H9 (cell line): ENCODE measurements around the gene ZNF319. TPM values are rescaled to one million over a fixed set of nuclear protein-coding genes. Genes with fewer than 3 reads are reported as not detected.
A peak's percentile ranks its signal among the peaks of the same experiment; 100 is the strongest.
"Not testable (repeated sequence)": the region's sequence is repeated elsewhere in the genome, so short reads cannot be mapped to it uniquely, and the experiment has no call there.

Source experiments
- DNase-seq: peaks from one replicate; pipeline ENCODE4 v3.0.0-alpha.2; 2017
- H2AFZ ChIP-seq: one replicate; pipeline ENCODE4 v1.6.1; 2013; ENCODE audit warnings: mild to moderate bottlenecking, low read length, control low read depth, moderate library complexity
- H2AK5ac ChIP-seq: 2 replicates; pipeline ENCODE4 v1.6.1; 2013; ENCODE audit warnings: low read length, control low read depth, mixed read lengths; ENCODE audit not compliant: insufficient read length
- H2BK120ac ChIP-seq: one replicate; pipeline ENCODE4 v1.6.1; 2013; ENCODE audit warnings: low read depth, mild to moderate bottlenecking, low read length, control low read depth, inconsistent platforms; ENCODE audit not compliant: poor library complexity, severe bottlenecking
- H2BK12ac ChIP-seq: 2 replicates; pipeline ENCODE4 v1.6.1; 2013; ENCODE audit warnings: low read length, control low read depth, mixed read lengths, low read depth; ENCODE audit not compliant: insufficient read length
- H2BK15ac ChIP-seq: 2 replicates; pipeline ENCODE4 v1.6.1; 2013; ENCODE audit warnings: low read depth, low read length, control low read depth
- H2BK20ac ChIP-seq: one replicate; pipeline ENCODE4 v1.6.1; 2013; ENCODE audit warnings: low read depth, mild to moderate bottlenecking, low read length, control low read depth, inconsistent platforms; ENCODE audit not compliant: poor library complexity, severe bottlenecking
- H2BK5ac ChIP-seq: 2 replicates; pipeline ENCODE4 v1.6.1; 2013; ENCODE audit warnings: low read length, control low read depth, mixed read lengths; ENCODE audit not compliant: insufficient read length
- H3K14ac ChIP-seq: 2 replicates; pipeline ENCODE4 v1.6.1; 2013; ENCODE audit warnings: low read length, control low read depth; ENCODE audit not compliant: insufficient read depth
- H3K18ac ChIP-seq: 2 replicates; pipeline ENCODE4 v1.6.1; 2013; ENCODE audit warnings: low read depth, mild to moderate bottlenecking, mixed read lengths, low read length, control low read depth; ENCODE audit not compliant: insufficient read length
- H3K23ac ChIP-seq: 2 replicates; pipeline ENCODE4 v1.6.1; 2013; ENCODE audit warnings: low read length, control low read depth, mixed read lengths, low read depth; ENCODE audit not compliant: insufficient read length
- H3K23me2 ChIP-seq: 2 replicates; pipeline ENCODE4 v1.6.1; 2013; ENCODE audit warnings: low read depth, mild to moderate bottlenecking, mixed read lengths, low read length, control low read depth; ENCODE audit not compliant: insufficient read length, poor library complexity, severe bottlenecking
- H3K27ac ChIP-seq: 2 replicates; pipeline ENCODE4 v1.5.1; 2013; ENCODE audit warnings: low read length, control low read depth, mixed read lengths, low read depth; ENCODE audit not compliant: insufficient read length
- H3K27me3 ChIP-seq: 2 replicates; pipeline ENCODE4 v1.6.1; 2013; ENCODE audit warnings: low read length, control low read depth, inconsistent platforms; ENCODE audit not compliant: insufficient read depth
- H3K4ac ChIP-seq: 2 replicates; pipeline ENCODE4 v1.6.1; 2013; ENCODE audit warnings: low read depth, mild to moderate bottlenecking, control low read depth, inconsistent platforms, low read length, moderate library complexity
- H3K4me1 ChIP-seq: 2 replicates; pipeline ENCODE4 v1.6.1; 2013; ENCODE audit warnings: low read length, control low read depth, inconsistent platforms; ENCODE audit not compliant: insufficient read depth
- H3K4me2 ChIP-seq: 2 replicates; pipeline ENCODE4 v1.6.1; 2013; ENCODE audit warnings: low read length, control low read depth, mixed read lengths; ENCODE audit not compliant: insufficient read length, insufficient read depth
- H3K56ac ChIP-seq: 2 replicates; pipeline ENCODE4 v1.6.1; 2013; ENCODE audit warnings: low read depth, mild to moderate bottlenecking, mixed read lengths, low read length, control low read depth; ENCODE audit not compliant: insufficient read length
- H3K79me1 ChIP-seq: 2 replicates; pipeline ENCODE4 v1.6.1; 2013; ENCODE audit warnings: low read depth, mild to moderate bottlenecking, moderate library complexity, low read length, control low read depth, inconsistent platforms; ENCODE audit not compliant: insufficient read depth, poor library complexity, severe bottlenecking
- H3K79me2 ChIP-seq: 2 replicates; pipeline ENCODE4 v1.6.1; 2013; ENCODE audit warnings: low read length, control low read depth, inconsistent platforms; ENCODE audit not compliant: insufficient read depth
- H3K9ac ChIP-seq: 2 replicates; pipeline ENCODE4 v1.6.1; 2013; ENCODE audit warnings: low read length, control low read depth, mixed read lengths; ENCODE audit not compliant: insufficient read length; ENCODE audit errors: extremely low read depth
- H3K9me3 ChIP-seq: one replicate; pipeline ENCODE4 v1.6.1; 2013; ENCODE audit warnings: low read depth, low read length, inconsistent platforms; ENCODE audit not compliant: control insufficient read depth
- H3T11ph ChIP-seq: one replicate; pipeline ENCODE4 v1.6.1; 2013; ENCODE audit warnings: mild to moderate bottlenecking, low read length, control low read depth, inconsistent platforms
- H4K20me1 ChIP-seq: one replicate; pipeline ENCODE4 v1.6.1; 2013; ENCODE audit not compliant: control insufficient read depth, insufficient read length, insufficient read depth
- H4K5ac ChIP-seq: 2 replicates; pipeline ENCODE4 v1.6.1; 2013; ENCODE audit warnings: low read depth, mild to moderate bottlenecking, mixed read lengths, low read length, control low read depth; ENCODE audit not compliant: insufficient read length
- H4K8ac ChIP-seq: replicated peaks from 2 replicates; pipeline ENCODE4 v1.6.1; 2013; ENCODE audit warnings: low read length, control low read depth, mixed read lengths, low read depth; ENCODE audit not compliant: insufficient read length
- H4K91ac ChIP-seq: 2 replicates; pipeline ENCODE4 v1.6.1; 2013; ENCODE audit warnings: low read depth, mild to moderate bottlenecking, moderate library complexity, mixed read lengths, low read length, control low read depth; ENCODE audit not compliant: insufficient read length
- H3K27ac Mint-ChIP-seq, 3 experiments: 2 replicates in 2 of 3; 3 replicates in 1 of 3; pipeline ENCODE4 v1.8.0; 2020 to 2021; ENCODE audit warnings: mixed read lengths in 3 of 3, mild to moderate bottlenecking in 1 of 3, moderate library complexity in 1 of 3
- H3K27me3 Mint-ChIP-seq: 2 replicates; pipeline ENCODE4 v1.8.0; 2021; ENCODE audit warnings: low read depth, mild to moderate bottlenecking, moderate library complexity, mixed read lengths
- H3K36me3 Mint-ChIP-seq, 3 experiments: 2 replicates in 2 of 3; 3 replicates in 1 of 3; pipeline ENCODE4 v1.8.0; 2020 to 2021; ENCODE audit warnings: low read depth in 3 of 3, mixed read lengths in 3 of 3; ENCODE audit not compliant: insufficient read depth in 1 of 3
- H3K4me1 Mint-ChIP-seq, 2 experiments: 2 replicates each; pipeline ENCODE4 v1.8.0; 2020; ENCODE audit warnings: mixed read lengths in 2 of 2
- H3K4me3 Mint-ChIP-seq, 2 experiments: 2 replicates in 1 of 2; 3 replicates in 1 of 2; pipeline ENCODE4 v1.8.0; 2020 to 2021; ENCODE audit warnings: mild to moderate bottlenecking in 2 of 2, mixed read lengths in 2 of 2, moderate library complexity in 1 of 2
- H3K9me3 Mint-ChIP-seq, 2 experiments: 2 replicates in 1 of 2; 3 replicates in 1 of 2; pipeline ENCODE4 v1.8.0; 2020; ENCODE audit warnings: mild to moderate bottlenecking in 2 of 2, mixed read lengths in 2 of 2, moderate library complexity in 1 of 2
- WGBS: extraction: QIAGEN DNeasy Blood & Tissue Kit; methylation state at CpG from one replicate; pipeline ENCODE4 v1.1.7; 2013; ENCODE audit warnings: missing lambda C conversion rate, low lambda C conversion rate, mixed read lengths; ENCODE audit not compliant: insufficient read length; ENCODE audit errors: extremely low coverage; 5-methylcytosine and 5-hydroxymethylcytosine counted together
- total RNA-seq: library from RNA; stranded (reverse); gene quantifications from 2 replicates; pipeline ENCODE4 v1.2.1, GENCODE V29; 2021
- TF ChIP-seq, protein P1 (sequence below): fragments of 200-600 bp; sonication (generic); conservative IDR thresholded peaks from 3 replicates; pipeline ENCODE4 v1.8.0; 2021; ENCODE audit warnings: antibody characterized with exemption, mild to moderate bottlenecking

ZNF319 gene
- total RNA-seq, 1 experiment from 2014 or later = 5.6 TPM

- Mint-ChIP-seq H3K27me3 (peaks cover 8% of the 10 kb centered on the region), H3K9me3 (no peaks in the 10 kb centered on the region), H3K4me3 (no peak overlapping the region), H3K4me1 (peaks cover 3 to 4% of the 10 kb centered on the region in 2 experiments), H3K27ac (peak overlapping the region in 2 of 3 experiments; percentile 15 to 34; a peak in 2 of 7 replicates), H3K36me3 (no peaks in the 10 kb centered on the region)
- Histone ChIP-seq H3K79me1 (no peaks in the 10 kb centered on the region), H2BK15ac (no peak overlapping the region), H3K9ac (no peak overlapping the region), H4K5ac (no peak overlapping the region), H3K4me2 (no peak overlapping the region), H3K23me2 (no peaks in the 10 kb centered on the region), H2BK120ac (no peak overlapping the region), H2BK12ac (no peak overlapping the region), H3K23ac (no peak overlapping the region), H3T11ph (no peak overlapping the region), H4K20me1 (no peaks in the 10 kb centered on the region), H2BK20ac (no peak overlapping the region), H3K56ac (no peak overlapping the region), H2AFZ (no peak overlapping the region), H3K4ac (no peak overlapping the region), H3K79me2 (no peaks in the 10 kb centered on the region), H3K18ac (no peak overlapping the region), H2AK5ac (no peak overlapping the region), H4K91ac (no peak overlapping the region), H3K4me1 (no peaks in the 10 kb centered on the region), H3K27ac (no peak overlapping the region), H3K27me3 (peaks cover 3% of the 10 kb centered on the region; the same call in 1 of the 2 replicates), H2BK5ac (no peak overlapping the region), H4K8ac (no peak overlapping the region), H3K14ac (no peak overlapping the region; the same call in 1 of the 2 replicates), H3K9me3 (no peaks in the 10 kb centered on the region)
- TF ChIP-seq, protein P1, sequence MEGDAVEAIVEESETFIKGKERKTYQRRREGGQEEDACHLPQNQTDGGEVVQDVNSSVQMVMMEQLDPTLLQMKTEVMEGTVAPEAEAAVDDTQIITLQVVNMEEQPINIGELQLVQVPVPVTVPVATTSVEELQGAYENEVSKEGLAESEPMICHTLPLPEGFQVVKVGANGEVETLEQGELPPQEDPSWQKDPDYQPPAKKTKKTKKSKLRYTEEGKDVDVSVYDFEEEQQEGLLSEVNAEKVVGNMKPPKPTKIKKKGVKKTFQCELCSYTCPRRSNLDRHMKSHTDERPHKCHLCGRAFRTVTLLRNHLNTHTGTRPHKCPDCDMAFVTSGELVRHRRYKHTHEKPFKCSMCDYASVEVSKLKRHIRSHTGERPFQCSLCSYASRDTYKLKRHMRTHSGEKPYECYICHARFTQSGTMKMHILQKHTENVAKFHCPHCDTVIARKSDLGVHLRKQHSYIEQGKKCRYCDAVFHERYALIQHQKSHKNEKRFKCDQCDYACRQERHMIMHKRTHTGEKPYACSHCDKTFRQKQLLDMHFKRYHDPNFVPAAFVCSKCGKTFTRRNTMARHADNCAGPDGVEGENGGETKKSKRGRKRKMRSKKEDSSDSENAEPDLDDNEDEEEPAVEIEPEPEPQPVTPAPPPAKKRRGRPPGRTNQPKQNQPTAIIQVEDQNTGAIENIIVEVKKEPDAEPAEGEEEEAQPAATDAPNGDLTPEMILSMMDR = no peak
- no peak for DNase-seq
- no CpG with 5 or more reads among the region's 11 CpGs for WGBS
Measured at GRCh38 chr16:57979006-57979585, 21.4 kb downstream of the ZNF319 start.

DNA sequence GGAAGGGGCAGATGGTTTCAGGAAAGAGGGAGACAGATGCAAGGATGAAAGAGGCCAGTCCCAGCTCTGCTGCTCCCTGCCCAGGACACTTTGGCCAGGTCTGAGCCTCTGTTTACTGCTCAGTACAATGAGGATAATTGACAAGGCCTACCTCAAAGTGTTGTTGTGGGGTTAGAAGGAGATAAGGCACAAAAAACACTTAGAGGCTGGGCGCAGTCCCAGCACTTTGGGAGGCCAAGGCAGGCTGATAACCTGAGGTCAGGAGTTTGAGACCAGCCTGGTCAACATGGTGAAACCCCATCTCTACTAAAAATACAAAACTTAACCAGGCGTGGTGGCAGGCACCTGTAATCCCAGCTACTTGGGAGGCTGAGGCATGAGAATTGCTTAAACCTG is 22.4 kb downstream of the ZNF319 start:
- H2BK12ac ChIP-seq, H3K4me2 ChIP-seq, H3K4ac ChIP-seq, H3K4me3 Mint-ChIP-seq, H4K8ac ChIP-seq, H3K27ac ChIP-seq, H3K23me2 ChIP-seq, H3K56ac ChIP-seq, H3K27me3 ChIP-seq, H3K14ac ChIP-seq, DNase-seq, H2AFZ ChIP-seq, H2BK15ac ChIP-seq, H2AK5ac ChIP-seq, H3K9me3 Mint-ChIP-seq, H3K79me1 ChIP-seq, H2BK20ac ChIP-seq, H4K91ac ChIP-seq, H4K20me1 ChIP-seq, H3K79me2 ChIP-seq, H4K5ac ChIP-seq, H3K18ac ChIP-seq, H2BK5ac ChIP-seq, H3K4me1 Mint-ChIP-seq, H3K27ac Mint-ChIP-seq, H3K4me1 ChIP-seq, H3K9ac ChIP-seq, H3K27me3 Mint-ChIP-seq, H2BK120ac ChIP-seq, H3T11ph ChIP-seq, H3K36me3 Mint-ChIP-seq, H3K23ac ChIP-seq, H3K9me3 ChIP-seq: not testable (repeated sequence)
- WGBS = no CpG with 5 or more reads among the region's 2 CpGs
